ENCODE data around the gene FIBCD1.
A peak's percentile ranks its signal among the peaks of the same experiment; 100 is the strongest.
"Not testable (repeated sequence)": the region's sequence is repeated elsewhere in the genome, so short reads cannot be mapped to it uniquely, and the experiment has no call there.

The FIBCD1 gene

GRCh38 chr9:130910041-130910440, 29.0 kb downstream of the FIBCD1 start:
- not testable (repeated sequence) for DNase-seq (ENCODE audit: low spot score)

DNA sequence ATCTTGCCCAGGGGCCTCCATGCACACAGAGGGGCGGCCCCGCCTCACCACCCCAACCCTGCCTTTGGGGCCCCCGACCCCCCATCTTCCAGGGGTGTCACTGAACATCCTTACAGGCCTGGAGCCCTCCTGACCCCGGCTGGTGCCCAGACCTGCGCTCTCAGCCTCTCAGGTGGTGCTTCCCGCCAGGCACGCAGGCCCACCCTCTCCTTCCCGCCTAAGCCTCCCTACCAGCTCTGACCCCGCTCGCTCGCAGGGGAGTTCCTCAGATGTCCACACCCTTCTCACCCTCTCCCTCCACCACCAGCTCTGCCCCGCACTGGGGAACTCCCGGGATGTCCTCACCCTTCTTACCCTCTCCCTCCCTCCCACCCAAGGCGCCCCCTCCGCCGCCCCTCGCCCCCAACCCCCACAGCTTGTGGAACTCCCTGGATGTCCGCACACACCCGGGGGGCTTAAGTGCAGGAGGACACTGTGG, 30.1 kb downstream of the FIBCD1 start:
- no peak for DNase-seq (ENCODE audit: low spot score)

DNA sequence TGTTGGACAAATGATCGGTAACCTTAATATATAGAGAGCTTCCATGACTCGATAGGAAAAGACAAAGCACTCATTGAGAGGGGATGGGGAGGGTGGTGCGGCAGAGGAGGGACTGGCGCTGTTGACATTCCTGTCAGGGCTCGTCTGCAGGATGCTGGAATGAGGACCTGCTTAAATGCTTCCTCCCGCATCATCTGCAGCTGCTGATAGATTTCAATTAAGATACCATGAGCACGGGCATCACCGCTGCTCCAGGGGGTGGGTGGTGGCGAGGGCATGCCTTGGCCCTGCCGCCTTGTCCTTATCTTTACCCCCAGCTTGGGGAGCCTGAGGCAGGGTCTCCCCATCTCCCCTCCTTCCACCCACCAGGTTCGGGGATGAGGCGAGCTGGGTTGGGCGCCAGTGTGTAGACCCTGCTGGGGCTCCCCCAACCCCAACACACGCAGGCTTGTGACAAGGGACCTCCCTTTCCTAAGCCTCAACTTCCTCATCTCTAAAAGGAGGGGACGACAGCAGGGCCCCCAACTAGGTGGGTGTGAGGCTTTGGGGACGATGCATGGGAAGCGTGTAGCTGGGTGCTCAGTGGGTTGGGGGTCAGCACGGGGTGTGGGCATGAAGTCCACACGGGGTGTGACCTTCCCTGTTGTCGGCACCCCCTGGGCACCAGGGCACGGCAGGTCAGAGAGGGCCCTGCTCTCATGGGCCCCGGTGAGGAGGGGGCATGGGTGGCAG, 30.7 kb downstream of the FIBCD1 start:
- DNase-seq (ENCODE audit: low spot score), result no peak

DNA sequence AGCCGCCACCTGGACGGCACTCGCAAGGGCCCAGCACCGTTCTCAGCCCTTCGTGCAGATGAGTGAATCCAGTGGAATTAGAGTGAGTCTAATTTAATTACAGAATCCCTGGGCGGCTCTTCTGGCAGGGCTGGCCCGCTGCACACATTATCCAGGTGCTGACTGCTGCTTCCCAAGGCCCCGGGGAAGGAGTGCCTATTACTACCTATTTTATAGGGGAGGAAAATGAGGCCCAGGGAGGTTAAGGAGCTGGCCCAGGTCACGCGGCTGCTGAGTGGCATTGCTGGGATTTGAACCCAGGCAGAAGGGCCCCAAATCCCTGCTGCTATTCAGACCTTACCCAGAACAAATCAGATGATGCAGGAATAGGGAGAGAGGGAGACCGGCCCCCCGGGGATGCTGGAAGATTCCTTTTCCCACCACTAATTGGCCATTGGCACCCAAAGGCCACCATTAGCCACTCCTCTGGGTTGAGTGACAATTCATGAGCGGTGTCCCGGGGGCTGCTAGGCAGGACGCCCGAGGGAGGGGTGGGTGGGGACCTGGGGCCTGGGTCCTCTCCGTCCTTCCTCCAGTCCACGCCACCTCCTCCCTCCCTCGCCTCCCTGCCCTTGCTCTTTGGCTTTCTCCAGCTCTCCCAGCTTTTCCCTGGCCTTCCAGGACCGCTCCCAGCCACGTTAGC, 32.2 kb downstream of the FIBCD1 start:
- DNase-seq (ENCODE audit: low spot score), result peak; percentile 80

GRCh38 chr9:130905902-130906734, 32.9 kb downstream of the FIBCD1 start:
- DNase-seq (ENCODE audit: low spot score), result no peak

DNA sequence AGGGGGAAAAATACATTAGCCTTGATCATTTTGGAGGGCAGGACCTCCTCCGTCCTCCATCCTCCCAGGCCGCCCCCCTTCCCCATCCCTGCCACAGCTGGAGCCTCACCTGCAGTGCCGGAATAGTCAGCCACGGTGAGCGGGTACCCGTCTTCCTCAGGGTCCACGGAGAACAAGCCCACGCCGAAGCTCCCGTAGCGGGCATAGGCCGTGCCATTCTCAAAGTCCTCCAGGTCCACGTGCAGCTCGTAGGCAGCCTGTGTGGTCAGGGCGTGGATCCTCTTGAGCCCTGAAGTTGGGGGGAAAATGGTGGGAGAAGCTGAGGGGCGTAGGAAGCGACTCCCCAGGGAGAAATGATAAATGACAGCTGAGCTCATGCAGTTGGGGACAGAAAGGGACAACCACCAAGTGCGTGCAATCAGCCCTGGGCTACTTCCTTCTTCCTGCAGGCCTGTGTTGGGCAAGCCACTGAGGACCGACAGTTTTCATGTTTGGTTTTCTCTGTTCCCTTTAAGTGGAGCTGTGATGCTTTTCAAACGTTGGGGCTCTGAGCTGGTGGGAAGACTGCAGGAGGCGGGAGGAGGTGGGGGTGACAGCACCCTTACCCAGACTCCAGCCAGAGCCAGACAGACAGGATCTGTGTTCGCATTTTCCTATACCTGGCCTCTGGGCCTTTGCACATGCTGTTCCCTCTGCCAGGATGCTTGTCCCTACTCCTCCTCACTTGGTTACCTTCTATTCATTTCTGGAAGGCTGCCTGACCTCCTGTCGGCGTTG, 33.7 kb downstream of the FIBCD1 start:
- no peak for DNase-seq (ENCODE audit: low spot score)

DNA sequence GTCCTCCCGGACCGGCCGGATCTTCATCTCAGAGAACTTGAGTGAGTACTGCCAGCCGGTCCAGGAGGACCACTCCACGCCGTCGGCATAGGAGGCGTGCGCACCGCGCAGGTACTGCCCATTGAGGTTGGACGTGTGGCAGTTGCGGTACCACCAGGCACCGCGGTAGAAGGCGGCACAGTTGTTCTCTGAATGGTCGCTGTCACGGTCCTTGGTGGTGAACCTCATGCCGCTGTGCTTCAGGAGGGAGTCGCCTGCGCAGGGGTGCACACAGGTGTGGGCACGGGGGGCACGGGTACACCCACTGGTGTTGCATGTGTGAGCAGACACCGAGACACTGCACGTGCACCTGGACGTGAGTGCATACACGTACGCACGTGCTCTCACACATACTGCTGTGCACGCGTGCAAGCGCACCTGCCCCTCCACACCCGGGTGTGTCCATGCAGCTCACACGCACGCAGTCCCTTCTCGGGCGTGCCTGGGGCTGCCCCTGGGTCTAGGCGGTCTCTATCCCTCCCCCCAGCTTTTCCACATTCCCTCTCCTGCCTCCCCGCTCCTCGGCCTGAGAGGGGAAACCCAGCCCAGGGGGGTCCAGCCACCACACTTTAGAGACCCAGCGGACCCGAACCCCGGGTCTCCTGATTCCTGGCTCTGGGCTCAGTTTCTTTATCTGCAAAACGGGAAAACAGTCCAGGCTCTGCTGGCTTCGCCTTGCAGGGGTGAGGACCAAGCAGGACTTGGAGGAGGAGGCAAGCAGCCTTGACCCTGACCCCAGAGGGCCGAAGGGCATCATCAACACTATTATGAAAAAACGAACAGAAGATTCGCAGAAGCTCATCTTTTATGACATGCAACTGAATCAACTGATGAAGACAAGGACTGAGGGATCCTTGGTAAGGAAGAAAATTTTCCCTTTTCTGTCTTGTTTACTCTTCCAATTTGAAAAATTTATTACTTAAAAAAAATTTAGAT, 34.7 kb downstream of the FIBCD1 start:
- DNase-seq (ENCODE audit: low spot score), result no peak

DNA sequence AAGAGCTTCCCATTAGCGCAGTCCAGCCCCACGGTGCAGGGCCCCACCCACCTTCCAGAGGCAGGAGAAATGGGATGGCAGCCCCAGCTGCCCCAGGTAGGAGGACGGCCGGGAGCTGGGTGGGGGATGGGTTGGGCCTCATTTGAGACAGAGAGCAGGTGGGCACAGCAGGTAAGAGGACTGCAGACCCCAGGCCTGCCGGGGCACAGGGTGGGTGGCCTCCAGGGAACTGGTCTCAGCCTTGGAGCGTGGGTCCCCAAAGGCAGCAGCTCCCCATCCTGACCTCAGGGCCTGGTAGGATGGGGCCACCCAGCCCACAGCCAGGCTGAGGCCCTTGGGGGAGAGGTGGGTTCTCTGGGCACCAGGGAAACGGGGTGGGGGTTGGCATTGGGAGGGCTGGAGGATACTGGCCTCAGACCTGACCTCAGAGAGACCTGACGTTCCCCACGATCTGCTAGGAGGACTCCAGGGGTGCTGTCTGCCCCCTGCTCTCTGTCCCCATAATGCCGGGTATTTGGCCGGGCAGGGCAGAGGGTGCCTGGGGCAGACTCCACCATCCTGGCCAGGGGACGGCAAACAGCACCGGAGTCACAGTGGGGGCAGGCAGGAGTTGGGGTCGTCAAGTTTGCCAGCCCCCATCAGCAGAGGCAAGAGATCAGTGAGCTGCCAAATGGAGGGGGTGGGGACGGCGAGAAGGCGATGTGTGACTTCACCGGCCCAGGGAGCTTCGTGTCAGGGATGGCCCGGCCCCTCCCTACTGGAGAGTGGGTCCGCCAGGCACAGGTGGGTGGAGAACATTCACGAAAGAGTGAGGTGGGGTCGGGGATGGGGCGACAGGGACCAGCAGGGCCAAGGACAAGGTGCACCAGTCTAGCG, 35.6 kb downstream of the FIBCD1 start:
- no peak for DNase-seq (ENCODE audit: low spot score)

DNA sequence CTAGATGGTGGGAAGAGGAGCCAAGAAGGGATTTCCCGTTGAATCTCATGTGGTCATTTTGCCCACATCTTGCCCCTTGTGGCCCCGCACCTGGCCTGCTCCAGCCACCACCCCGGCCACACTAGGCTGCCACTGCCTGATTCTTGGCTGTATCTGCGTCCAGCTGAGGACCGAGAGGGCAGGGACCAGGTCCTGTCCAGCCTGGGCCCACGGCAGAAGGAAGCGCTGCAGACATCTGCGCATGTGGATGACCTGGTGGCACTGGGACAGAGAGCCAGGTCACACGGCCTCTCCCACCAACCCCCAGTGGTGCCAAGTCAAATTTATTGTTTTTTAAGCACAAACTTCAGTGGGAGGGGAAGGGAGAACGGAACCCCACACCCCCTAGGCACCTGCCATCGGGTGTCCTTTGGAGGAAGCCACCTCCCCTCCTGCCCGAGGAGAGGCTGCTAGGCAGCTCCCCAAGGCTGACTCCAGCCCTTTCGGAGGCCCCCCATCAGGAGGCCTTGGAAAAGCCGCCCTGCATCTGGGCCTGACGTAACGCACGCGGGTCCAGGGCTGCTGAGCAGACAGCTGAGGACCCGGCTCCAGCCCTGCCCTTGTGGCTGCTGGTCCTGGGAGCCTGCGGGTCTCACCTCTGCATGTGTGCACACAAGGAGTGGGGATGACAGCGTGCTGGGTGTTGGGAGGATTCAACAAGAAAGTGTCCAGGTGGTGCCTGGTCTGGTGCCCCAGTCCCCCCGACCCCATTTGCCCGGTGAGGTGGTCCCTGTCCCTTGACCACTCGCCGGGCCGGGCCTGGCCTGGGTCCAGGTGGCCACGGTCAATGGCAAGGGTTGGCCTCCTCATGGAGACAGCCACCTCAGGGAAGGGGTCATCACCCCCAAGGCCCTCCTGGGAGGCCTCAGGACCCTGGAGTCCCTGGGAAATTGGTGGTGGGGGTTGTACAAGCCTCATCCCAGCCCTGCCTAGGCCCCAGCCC, 36.6 kb downstream of the FIBCD1 start:
- DNase-seq (ENCODE audit: low spot score), result no peak

DNA sequence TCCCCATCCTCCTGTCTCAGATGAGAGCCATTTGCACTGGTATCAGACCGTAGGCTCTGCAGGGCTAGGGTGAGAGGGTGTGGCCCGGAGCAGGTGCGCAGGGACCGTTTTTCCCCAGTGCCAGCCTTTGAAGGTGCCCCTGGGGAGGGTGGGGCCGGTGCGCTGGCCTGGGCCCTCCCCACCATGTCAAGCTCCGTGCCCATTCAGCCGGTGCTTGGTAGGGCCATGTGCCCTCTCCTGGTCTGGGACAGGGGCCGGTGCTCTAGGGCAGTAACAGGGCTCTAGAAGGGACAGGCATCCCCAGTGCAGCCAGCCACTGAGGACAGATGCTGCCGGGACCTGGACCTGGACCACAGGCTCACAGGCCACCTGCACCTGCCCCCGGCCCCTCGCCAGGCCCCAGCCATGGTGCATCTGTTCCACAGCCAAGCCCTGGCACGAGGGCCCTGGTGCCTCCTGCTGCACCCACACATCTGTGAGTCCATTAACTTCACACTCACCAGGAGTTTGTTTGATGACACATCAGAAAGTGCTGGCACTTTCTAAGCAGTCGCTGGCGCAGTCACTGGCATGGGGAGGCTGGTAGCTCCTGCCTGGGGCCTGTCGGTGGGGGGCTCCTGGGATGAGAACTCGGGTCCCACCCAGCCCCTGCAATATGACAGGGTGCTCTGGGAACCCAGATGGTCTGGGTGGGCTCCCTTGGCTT, 37.4 kb downstream of the FIBCD1 start:
- DNase-seq (ENCODE audit: low spot score), result no peak

- DNase-seq (ENCODE audit: low spot score), result no peak
These were observed 38.1 kb downstream of the FIBCD1 start for GRCh38 chr9:130900701-130901497.

- DNase-seq (ENCODE audit: low spot score), result no peak
These were observed 39.8 kb downstream of the FIBCD1 start for GRCh38 chr9:130899051-130899748.

- no peak for DNase-seq (ENCODE audit: low spot score)
These were observed 40.5 kb downstream of the FIBCD1 start for GRCh38 chr9:130898552-130898852.

GRCh38 chr9:130897848-130898551, 41.0 kb downstream of the FIBCD1 start:
- no peak for DNase-seq (ENCODE audit: low spot score)

GRCh38 chr9:130897105-130897751, 41.8 kb downstream of the FIBCD1 start:
- DNase-seq (ENCODE audit: low spot score), result no peak
